ENCODE measurements around the gene ARSD. TPM values are rescaled to one million over a fixed set of nuclear protein-coding genes. Genes with fewer than 3 reads are reported as not detected.
A peak's percentile ranks its signal among the peaks of the same experiment; 100 is the strongest.

The ARSD gene
- total RNA-seq, 1 donor from 2014 or later: 8.8 TPM

DNA sequence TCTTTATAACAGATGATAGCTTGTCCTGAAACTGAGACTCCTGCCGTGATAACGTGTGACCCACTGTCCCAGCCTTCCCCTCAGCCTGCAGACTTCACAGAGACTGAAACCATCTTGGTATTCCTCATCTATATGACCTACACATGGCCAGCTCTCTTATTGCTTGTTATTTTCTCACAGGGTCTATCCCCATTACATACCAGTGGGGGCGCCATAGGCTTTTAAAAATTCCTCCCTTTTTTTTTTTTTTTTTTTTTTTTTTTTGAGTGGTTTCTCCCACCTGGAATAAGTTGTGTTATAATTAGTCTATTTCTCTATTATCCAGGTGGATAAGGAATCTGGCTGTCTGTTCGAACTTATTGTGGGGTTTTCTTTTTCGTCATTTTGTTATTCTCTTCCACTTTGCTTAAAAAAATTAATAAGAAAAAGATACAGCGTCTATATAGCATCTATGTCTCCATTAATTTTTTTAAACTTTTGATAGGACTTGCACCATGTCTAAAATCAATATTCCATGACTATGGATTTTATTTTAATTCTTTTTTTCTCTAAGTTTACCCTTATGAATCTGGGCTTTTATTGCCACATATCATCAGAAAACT lies 53.2 kb downstream of the ARSD start:
- DNase-seq (ENCODE audit: low read depth, low spot score): no peak
- Mint-ChIP-seq H3K27me3 (ENCODE audit: low read depth) (no peaks in the 10 kb centered on the region), H3K4me3 (no peak overlapping the region), H3K9me3 (peaks cover 9% of the 10 kb centered on the region), H3K27ac (ENCODE audit: unreplicated experiment) (no peak overlapping the region), H3K4me1 (peaks cover 5% of the 10 kb centered on the region), H3K36me3 (ENCODE audit: low read depth) (peaks cover 52% of the 10 kb centered on the region)
- TF ChIP-seq, protein P1, sequence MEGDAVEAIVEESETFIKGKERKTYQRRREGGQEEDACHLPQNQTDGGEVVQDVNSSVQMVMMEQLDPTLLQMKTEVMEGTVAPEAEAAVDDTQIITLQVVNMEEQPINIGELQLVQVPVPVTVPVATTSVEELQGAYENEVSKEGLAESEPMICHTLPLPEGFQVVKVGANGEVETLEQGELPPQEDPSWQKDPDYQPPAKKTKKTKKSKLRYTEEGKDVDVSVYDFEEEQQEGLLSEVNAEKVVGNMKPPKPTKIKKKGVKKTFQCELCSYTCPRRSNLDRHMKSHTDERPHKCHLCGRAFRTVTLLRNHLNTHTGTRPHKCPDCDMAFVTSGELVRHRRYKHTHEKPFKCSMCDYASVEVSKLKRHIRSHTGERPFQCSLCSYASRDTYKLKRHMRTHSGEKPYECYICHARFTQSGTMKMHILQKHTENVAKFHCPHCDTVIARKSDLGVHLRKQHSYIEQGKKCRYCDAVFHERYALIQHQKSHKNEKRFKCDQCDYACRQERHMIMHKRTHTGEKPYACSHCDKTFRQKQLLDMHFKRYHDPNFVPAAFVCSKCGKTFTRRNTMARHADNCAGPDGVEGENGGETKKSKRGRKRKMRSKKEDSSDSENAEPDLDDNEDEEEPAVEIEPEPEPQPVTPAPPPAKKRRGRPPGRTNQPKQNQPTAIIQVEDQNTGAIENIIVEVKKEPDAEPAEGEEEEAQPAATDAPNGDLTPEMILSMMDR (conservative IDR thresholded peaks at IDR 0.05): peak; percentile 62

- H3K27me3 Mint-ChIP-seq (ENCODE audit: low read depth): no peaks in the 10 kb centered on the region
- H3K9me3 Mint-ChIP-seq: peaks cover 9% of the 10 kb centered on the region
- H3K27ac Mint-ChIP-seq (ENCODE audit: unreplicated experiment): no peak overlapping the region
- peaks cover 5% of the 10 kb centered on the region for H3K4me1 Mint-ChIP-seq
- TF ChIP-seq, protein P1 (conservative IDR thresholded peaks at IDR 0.05): no peak
- no peak overlapping the region for H3K4me3 Mint-ChIP-seq
- H3K36me3 Mint-ChIP-seq (ENCODE audit: low read depth): peaks cover 51% of the 10 kb centered on the region
- no peak for DNase-seq (ENCODE audit: low read depth, low spot score)
Measured at GRCh38 chrX:2875136-2875481, 54.0 kb downstream of the ARSD start.

- TF ChIP-seq, protein P1 (conservative IDR thresholded peaks at IDR 0.05): no peak
- Mint-ChIP-seq H3K27ac (ENCODE audit: unreplicated experiment) (no peak overlapping the region), H3K4me3 (no peak overlapping the region), H3K4me1 (peaks cover 5% of the 10 kb centered on the region), H3K27me3 (ENCODE audit: low read depth) (no peaks in the 10 kb centered on the region), H3K9me3 (peaks cover 9% of the 10 kb centered on the region), H3K36me3 (ENCODE audit: low read depth) (peaks cover 53% of the 10 kb centered on the region)
- no peak for DNase-seq (ENCODE audit: low read depth, low spot score)
Measured at GRCh38 chrX:2874222-2875135, 54.7 kb downstream of the ARSD start.

- no peaks in the 10 kb centered on the region for H3K27me3 Mint-ChIP-seq (ENCODE audit: low read depth)
- H3K4me3 Mint-ChIP-seq: no peak overlapping the region
- no peaks in the 10 kb centered on the region for H3K4me1 Mint-ChIP-seq
- peaks cover 9% of the 10 kb centered on the region for H3K9me3 Mint-ChIP-seq
- no peak overlapping the region for H3K27ac Mint-ChIP-seq (ENCODE audit: unreplicated experiment)
- H3K36me3 Mint-ChIP-seq (ENCODE audit: low read depth): peaks cover 54% of the 10 kb centered on the region
- TF ChIP-seq, protein P1 (conservative IDR thresholded peaks at IDR 0.05): no peak
- no peak for DNase-seq (ENCODE audit: low read depth, low spot score)
Measured at GRCh38 chrX:2872671-2873277, 56.4 kb downstream of the ARSD start.

- Mint-ChIP-seq H3K27me3 (ENCODE audit: low read depth) (no peaks in the 10 kb centered on the region), H3K27ac (ENCODE audit: unreplicated experiment) (no peak overlapping the region), H3K36me3 (ENCODE audit: low read depth) (peaks cover 55% of the 10 kb centered on the region), H3K4me3 (no peak overlapping the region), H3K9me3 (peaks cover 9% of the 10 kb centered on the region), H3K4me1 (no peaks in the 10 kb centered on the region)
- TF ChIP-seq, protein P1 (conservative IDR thresholded peaks at IDR 0.05): no peak
- no peak for DNase-seq (ENCODE audit: low read depth, low spot score)
Measured at GRCh38 chrX:2871831-2872230, 57.3 kb downstream of the ARSD start.

Data from neural crest cell (in vitro differentiated cells).